Panc1 (cell line): ENCODE data around the gene MAML3. TPM values are rescaled to one million over a fixed set of nuclear protein-coding genes. Genes with fewer than 3 reads are reported as not detected.

Experiments used
- ATAC-seq: fragments of 200-7000 bp; cut with Tn5 transposase; 2 replicates; pipeline ENCODE4 v1.9.1; 2020; ENCODE audit warnings: mild to moderate bottlenecking, moderate library complexity
- BruUV-seq: library from RNA; stranded (reverse); fragments of 400-500 nt; replicated peaks from 2 replicates; lab custom pipeline; 2021; lab: Mats Ljungman, UMichigan
- CTCF ChIA-PET: fragments of 300-600 bp; sonication (Branson Sonifier 250); formaldehyde crosslinking; loops from one replicate; lab custom pipeline; 2022; ENCODE audit warnings: antibody characterized with exemption; lab: Charles Lee
- POLR2A ChIA-PET: fragments of 300-600 bp; sonication (Branson Sonifier 250); formaldehyde crosslinking; loops from one replicate; lab custom pipeline; 2022; ENCODE audit warnings: antibody characterized with exemption; lab: Charles Lee
- DNase-seq: peaks from one replicate; pipeline ENCODE4 v3.0.0-alpha.2; 2010; ENCODE audit warnings: low read depth, low spot score
- H3K27ac ChIP-seq: 2 replicates; pipeline ENCODE4 v1.5.1; 2011; ENCODE audit warnings: mild to moderate bottlenecking, low read length, inconsistent platforms
- H3K27me3 ChIP-seq: fragments of 200-500 bp; sonication (Bioruptor generic); 2 replicates; pipeline ENCODE4 v1.6.0; 2014; ENCODE audit warnings: low read length, inconsistent platforms; ENCODE audit not compliant: control insufficient read depth, insufficient read depth
- H3K36me3 ChIP-seq: fragments of 200-500 bp; sonication (Bioruptor generic); 2 replicates; pipeline ENCODE4 v1.5.1; 2014; ENCODE audit warnings: inconsistent platforms, mild to moderate bottlenecking, low read length, moderate library complexity; ENCODE audit not compliant: control insufficient read depth, insufficient read depth
- H3K4me1 ChIP-seq: 2 replicates; pipeline ENCODE4 v1.5.1; 2011; ENCODE audit warnings: inconsistent platforms, mild to moderate bottlenecking, low read length, moderate library complexity; ENCODE audit not compliant: control insufficient read depth, insufficient read depth
- H3K4me3 ChIP-seq, 2 experiments: 2 replicates each; pipeline ENCODE4 v1.5.1; 2011 to 2012; ENCODE audit warnings: low read depth in 2 of 2, low read length in 2 of 2, mild to moderate bottlenecking in 2 of 2, inconsistent platforms in 1 of 2, moderate library complexity in 1 of 2
- H3K9me3 ChIP-seq: fragments of 200-500 bp; sonication (Bioruptor generic); 2 replicates; pipeline ENCODE4 v1.5.1; 2014; ENCODE audit warnings: low read depth, mild to moderate bottlenecking, inconsistent platforms, low read length, moderate library complexity; ENCODE audit not compliant: control insufficient read depth, insufficient read depth
- CTCF ChIP-seq: fragments of 450-650 bp; IDR thresholded peaks from 2 replicates; pipeline ENCODE4 v1.5.1; 2017; ENCODE audit warnings: mild to moderate bottlenecking
- POLR2AphosphoS5 ChIP-seq: IDR thresholded peaks from 2 replicates; pipeline ENCODE4 v1.6.1; 2012; ENCODE audit warnings: mild to moderate bottlenecking, low read depth, low read length, moderate library complexity
- REST ChIP-seq, 2 experiments: IDR thresholded peaks; 2 replicates each; pipeline ENCODE4 v1.6.1; 2011 to 2012; ENCODE audit warnings: low read depth in 2 of 2, control low read depth in 1 of 2, low read length in 1 of 2, mild to moderate bottlenecking in 1 of 2, moderate library complexity in 1 of 2; ENCODE audit not compliant: insufficient read depth in 1 of 2
- SIN3A ChIP-seq: IDR thresholded peaks from 2 replicates; pipeline ENCODE4 v1.6.1; 2012; ENCODE audit warnings: low read depth, mild to moderate bottlenecking, low read length, moderate library complexity, borderline replicate concordance; ENCODE audit not compliant: insufficient read depth
- TCF7L2 ChIP-seq: IDR thresholded peaks from 2 replicates; pipeline ENCODE4 v1.6.1; 2011; ENCODE audit warnings: mild to moderate bottlenecking, low read depth, low read length, inconsistent platforms
- in situ Hi-C: cut with HindIII; loops from 2 replicates; pipeline ENCODE4 v1.10.0; 2016; ENCODE audit warnings: low sequenced_read_pairs, low pct_unique_long_range_greater_than_20kb
- intact Hi-C: fragments of 100-400 bp; cut with micrococcal nuclease; formaldehyde crosslinking; loops from one replicate; pipeline ENCODE4 v1.10.0; 2022; ENCODE audit not compliant: unreplicated experiment
- total RNA-seq: library from RNA; stranded (reverse); gene quantifications from one replicate; pipeline ENCODE4 v1.2.1, GENCODE V29; 2021; ENCODE audit not compliant: unreplicated experiment

The MAML3 gene
- total RNA-seq, 1 experiment from 2014 or later: 7.7 TPM

- Histone ChIP-seq H3K27ac (no peak overlapping the region), H3K36me3 (no peaks in the 10 kb centered on the region), H3K27me3 (no peaks in the 10 kb centered on the region), H3K4me1 (no peaks in the 10 kb centered on the region), H3K9me3 (no peaks in the 10 kb centered on the region), H3K4me3 (no peak overlapping the region)
- no peak for ATAC-seq
- intact Hi-C loops (no loop called here), in situ Hi-C loops (no loop called here)
- ChIA-PET CTCF (no interaction called here), POLR2A (no interaction called here)
- TF ChIP-seq TCF7L2 (no peak), CTCF (no peak), SIN3A (no peak), POLR2AphosphoS5 (no peak), REST (IDR thresholded peaks at IDR 0.05; ENCODE audit: insufficient read depth in 1 of 2, low read depth in 2 of 2, low read length in 1 of 2) (no peak)
- BruUV-seq: no TSS peak
- DNase-seq: no peak
Observed at GRCh38 chr4:139686988-139687387, 467.0 kb downstream of the MAML3 start.

- CTCF ChIA-PET: no interaction called here
- POLR2A ChIA-PET: no interaction called here
- TF ChIP-seq TCF7L2: no peak
- no peak for TF ChIP-seq SIN3A
- no peak for TF ChIP-seq POLR2AphosphoS5
- no peak for TF ChIP-seq REST (IDR thresholded peaks at IDR 0.05; ENCODE audit: insufficient read depth in 1 of 2, low read depth in 2 of 2, low read length in 1 of 2)
- TF ChIP-seq CTCF: no peak
- ATAC-seq (no peak), DNase-seq (no peak)
- in situ Hi-C loops (no loop called here), intact Hi-C loops (no loop called here)
- no TSS peak for BruUV-seq
- H3K27me3 ChIP-seq: no peaks in the 10 kb centered on the region
- H3K4me1 ChIP-seq: no peaks in the 10 kb centered on the region
- no peak overlapping the region for H3K4me3 ChIP-seq
- H3K9me3 ChIP-seq: no peaks in the 10 kb centered on the region
- H3K27ac ChIP-seq: no peak overlapping the region
- no peaks in the 10 kb centered on the region for H3K36me3 ChIP-seq
Observed at GRCh38 chr4:139686130-139686529, 467.9 kb downstream of the MAML3 start.
